GM18505 (cell line): Measurements from ENCODE around the gene FGF6.
"Not testable (repeated sequence)": the region's sequence is repeated elsewhere in the genome, so short reads cannot be mapped to it uniquely, and the experiment has no call there.

Source experiments
- ATAC-seq: cut with Tn5 transposase; IDR thresholded peaks from one replicate; pipeline ENCODE4 v1.9.1; 2021; ENCODE audit not compliant: unreplicated experiment
- POLR2A ChIP-seq: IDR thresholded peaks from 4 replicates; pipeline ENCODE4 v1.6.1; 2011; ENCODE audit warnings: borderline replicate concordance; ENCODE audit not compliant: insufficient read depth, insufficient read length; ENCODE audit errors: extremely low read depth

Gene FGF6

GRCh38 chr12:4445156-4446101 is at the start of gene FGF6:
TSS of gene FGF6 (minus strand) at chr12:4445815. CDS start at chr12:4445570, 245 bp downstream.
- ATAC-seq, result no peak
- TF ChIP-seq POLR2A, result no peak

- ATAC-seq, result no peak
- no peak for TF ChIP-seq POLR2A
Measured at GRCh38 chr12:4490973-4491372, 45.4 kb upstream of the FGF6 start.

- no peak for TF ChIP-seq POLR2A
- ATAC-seq, result no peak
Measured at GRCh38 chr12:4489556-4489955, 43.9 kb upstream of the FGF6 start.

GRCh38 chr12:4486980-4487379 is 41.4 kb upstream of the FGF6 start:
- no peak for ATAC-seq
- no peak for TF ChIP-seq POLR2A

- no peak for TF ChIP-seq POLR2A
- ATAC-seq, result no peak
Measured at GRCh38 chr12:4486049-4486699, 40.6 kb upstream of the FGF6 start.

GRCh38 chr12:4483885-4484823 is 38.5 kb upstream of the FGF6 start:
- no peak for TF ChIP-seq POLR2A
- no peak for ATAC-seq

GRCh38 chr12:4482936-4483335 is 37.3 kb upstream of the FGF6 start:
- no peak for ATAC-seq
- TF ChIP-seq POLR2A, result no peak

- no peak for ATAC-seq
- no peak for TF ChIP-seq POLR2A
Measured at GRCh38 chr12:4478933-4479332, 33.3 kb upstream of the FGF6 start.

- no peak for ATAC-seq
- no peak for TF ChIP-seq POLR2A
Measured at GRCh38 chr12:4477129-4477528, 31.5 kb upstream of the FGF6 start.

GRCh38 chr12:4472046-4472445 is 26.4 kb upstream of the FGF6 start:
- no peak for TF ChIP-seq POLR2A
- ATAC-seq, result no peak

GRCh38 chr12:4471256-4471655 is 25.6 kb upstream of the FGF6 start:
- no peak for ATAC-seq
- TF ChIP-seq POLR2A, result no peak

- TF ChIP-seq POLR2A, result no peak
- no peak for ATAC-seq
Measured at GRCh38 chr12:4468994-4469393, 23.4 kb upstream of the FGF6 start.

- ATAC-seq, result no peak
- TF ChIP-seq POLR2A, result no peak
Measured at GRCh38 chr12:4460761-4461160, 15.1 kb upstream of the FGF6 start.

- ATAC-seq, result not testable (repeated sequence)
Measured at GRCh38 chr12:4455849-4456248, 10.2 kb upstream of the FGF6 start.
